LNCaP clone FGC (cell line): Measurements from ENCODE around the gene CNPY1.

ENCODE experiments used
- DNase-seq: peaks from one replicate; pipeline ENCODE4 v3.0.0-alpha.2; 2011; ENCODE audit warnings: low read depth
- H3K4me3 ChIP-seq: 2 replicates; pipeline ENCODE4 v1.5.1; 2011; ENCODE audit warnings: mild to moderate bottlenecking, low read depth, low read length, control low read depth
- CTCF ChIP-seq: IDR thresholded peaks from 2 replicates; pipeline ENCODE4 v1.5.1; 2012; ENCODE audit warnings: mild to moderate bottlenecking; ENCODE audit not compliant: control insufficient read depth, insufficient read depth; ENCODE audit errors: extremely low read depth

CNPY1 gene

GRCh38 chr7:155579565-155579964, 33.2 kb upstream of the CNPY1 start:
- no peak overlapping the region for H3K4me3 ChIP-seq
- TF ChIP-seq CTCF: no peak
- DNase-seq: no peak

GRCh38 chr7:155578016-155578415, 31.7 kb upstream of the CNPY1 start:
- no peak for TF ChIP-seq CTCF
- DNase-seq: no peak
- no peak overlapping the region for H3K4me3 ChIP-seq

GRCh38 chr7:155577509-155577905, 31.1 kb upstream of the CNPY1 start:
- DNase-seq: no peak
- H3K4me3 ChIP-seq: no peak overlapping the region

GRCh38 chr7:155576900-155577508, 30.6 kb upstream of the CNPY1 start:
- no peak overlapping the region for H3K4me3 ChIP-seq
- TF ChIP-seq CTCF: no peak
- no peak for DNase-seq

More at GRCh38 chr7:155577509-155577905, 31.1 kb upstream of the CNPY1 start:
- TF ChIP-seq CTCF: no peak

- H3K4me3 ChIP-seq: no peak overlapping the region
- DNase-seq: no peak
Measured at GRCh38 chr7:155576416-155576815, 30.1 kb upstream of the CNPY1 start.

GRCh38 chr7:155574556-155575290, 28.4 kb upstream of the CNPY1 start:
- TF ChIP-seq CTCF: no peak
- no peak for DNase-seq
- no peak overlapping the region for H3K4me3 ChIP-seq

More at GRCh38 chr7:155576416-155576815, 30.1 kb upstream of the CNPY1 start:
- TF ChIP-seq CTCF: no peak
